ENCODE results near the gene PHLPP1.

PHLPP1 gene

DNA sequence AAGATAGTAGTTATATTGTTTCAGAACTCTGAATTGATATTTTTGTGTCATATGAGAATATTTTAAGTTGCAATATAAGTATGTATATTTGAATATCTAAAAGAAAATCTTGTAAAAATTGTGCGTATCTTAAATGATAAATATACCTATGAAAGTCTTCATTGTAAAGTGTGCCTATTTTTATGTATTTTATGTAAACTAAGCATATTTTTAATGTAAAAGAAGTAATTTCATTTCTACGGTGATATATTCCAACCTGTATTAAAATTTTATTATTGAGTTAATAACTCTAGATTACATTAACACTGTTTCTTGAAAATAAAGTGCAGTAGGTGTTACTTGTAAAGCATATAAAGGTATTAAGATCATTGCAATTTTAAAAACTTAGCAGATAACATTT, 233.4 kb downstream of the PHLPP1 start:
- DNase-seq (ENCODE audit: low read depth, low spot score): no peak
- Histone ChIP-seq H3K9ac (ENCODE audit: insufficient read length) (no peak overlapping the region), H3K27ac (no peak overlapping the region), H3K9me3 (ENCODE audit: low read depth, low read length) (no peaks in the 10 kb centered on the region), H3K36me3 (ENCODE audit: insufficient read depth, low read length) (peaks cover 9% of the 10 kb centered on the region; the same call in 1 of the 2 replicates), H3K4me3 (no peak overlapping the region)
- no peak for TF ChIP-seq EZH2 (IDR thresholded peaks at IDR 0.05)
- TF ChIP-seq FOXP2 (optimal IDR thresholded peaks at IDR 0.05; ENCODE audit: control extremely low read depth, extremely low read length, insufficient read depth): no peak
- TF ChIP-seq POLR2AphosphoS5 (IDR thresholded peaks at IDR 0.05; ENCODE audit: borderline replicate concordance, low read depth, low read length): no peak

DNA sequence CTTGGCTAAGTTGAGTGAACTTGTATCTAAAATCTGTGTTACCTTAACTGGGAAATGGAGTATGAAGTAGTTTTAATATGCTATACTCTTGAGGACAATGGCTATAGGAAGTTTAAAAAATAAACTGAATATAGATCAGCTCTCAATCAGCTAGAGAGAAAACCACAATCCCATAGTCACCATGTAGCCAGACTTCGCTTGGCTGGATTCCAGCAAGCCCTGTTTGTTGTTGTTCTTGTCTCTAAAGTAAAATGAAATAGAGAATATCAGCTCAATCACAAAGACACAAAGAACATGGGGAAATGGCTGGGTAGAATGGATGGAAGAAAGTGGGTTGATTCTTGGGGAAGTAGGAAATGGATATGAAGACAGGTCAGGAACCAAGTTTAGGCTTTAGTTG, 234.9 kb downstream of the PHLPP1 start:
- Histone ChIP-seq H3K4me3 (no peak overlapping the region), H3K9ac (ENCODE audit: insufficient read length) (no peak overlapping the region), H3K36me3 (ENCODE audit: insufficient read depth, low read length) (peaks cover 6% of the 10 kb centered on the region; the same call in 1 of the 2 replicates), H3K27ac (no peak overlapping the region), H3K9me3 (ENCODE audit: low read depth, low read length) (no peaks in the 10 kb centered on the region)
- DNase-seq (ENCODE audit: low read depth, low spot score): no peak
- TF ChIP-seq EZH2 (IDR thresholded peaks at IDR 0.05) (no peak), POLR2AphosphoS5 (IDR thresholded peaks at IDR 0.05; ENCODE audit: borderline replicate concordance, low read depth, low read length) (no peak), FOXP2 (optimal IDR thresholded peaks at IDR 0.05; ENCODE audit: control extremely low read depth, extremely low read length, insufficient read depth) (no peak)

DNA sequence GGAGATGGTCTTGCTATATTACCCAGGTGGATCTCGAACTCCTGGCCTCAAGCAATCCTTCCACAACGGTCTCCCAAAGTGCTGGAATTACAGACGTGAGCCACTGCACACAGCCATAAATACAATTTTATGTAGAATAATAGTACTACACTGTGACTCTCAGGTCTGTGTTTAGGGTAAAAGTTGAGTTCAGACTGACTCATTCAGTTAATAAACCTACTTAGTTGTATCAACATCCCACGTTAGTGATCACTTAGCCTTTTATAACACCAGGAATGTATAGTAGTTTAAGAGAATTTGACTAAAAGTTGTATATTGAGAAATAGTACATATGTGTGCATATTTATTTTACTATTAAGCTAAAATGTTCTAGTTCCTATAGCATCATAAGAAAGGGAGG, 237.5 kb downstream of the PHLPP1 start:
- DNase-seq (ENCODE audit: low read depth, low spot score): no peak
- Histone ChIP-seq H3K36me3 (ENCODE audit: insufficient read depth, low read length) (no peaks in the 10 kb centered on the region), H3K4me3 (no peak overlapping the region), H3K9ac (ENCODE audit: insufficient read length) (no peak overlapping the region), H3K9me3 (ENCODE audit: low read depth, low read length) (no peaks in the 10 kb centered on the region), H3K27ac (no peak overlapping the region)
- TF ChIP-seq POLR2AphosphoS5 (IDR thresholded peaks at IDR 0.05; ENCODE audit: borderline replicate concordance, low read depth, low read length) (no peak), FOXP2 (optimal IDR thresholded peaks at IDR 0.05; ENCODE audit: control extremely low read depth, extremely low read length, insufficient read depth) (no peak), EZH2 (IDR thresholded peaks at IDR 0.05) (no peak)

DNA sequence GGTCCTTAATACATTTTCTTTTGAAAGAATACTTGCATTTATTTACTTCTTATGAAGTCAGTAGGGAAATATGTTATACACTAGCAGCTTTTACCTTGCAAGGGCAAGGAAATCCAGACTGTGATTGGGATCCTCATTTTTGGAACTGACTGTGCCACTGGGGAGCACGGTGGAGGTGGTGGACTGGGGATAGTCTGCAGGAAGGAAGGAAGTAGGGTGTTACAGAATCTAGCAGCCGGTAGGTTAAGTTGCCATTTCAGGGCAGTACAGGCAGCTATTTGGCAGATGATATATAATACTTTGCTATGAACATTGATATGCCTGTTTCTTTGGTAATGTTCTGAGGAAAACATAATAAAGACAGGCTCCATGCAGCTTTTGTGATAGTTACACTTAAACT, 238.3 kb downstream of the PHLPP1 start:
- no peaks in the 10 kb centered on the region for H3K9me3 ChIP-seq (ENCODE audit: low read depth, low read length)
- no peak overlapping the region for H3K27ac ChIP-seq
- no peak for DNase-seq (ENCODE audit: low read depth, low spot score)
- TF ChIP-seq FOXP2 (optimal IDR thresholded peaks at IDR 0.05; ENCODE audit: control extremely low read depth, extremely low read length, insufficient read depth) (no peak), POLR2AphosphoS5 (IDR thresholded peaks at IDR 0.05; ENCODE audit: borderline replicate concordance, low read depth, low read length) (no peak), EZH2 (IDR thresholded peaks at IDR 0.05) (no peak)
- no peak overlapping the region for H3K9ac ChIP-seq (ENCODE audit: insufficient read length)
- H3K36me3 ChIP-seq (ENCODE audit: insufficient read depth, low read length): no peaks in the 10 kb centered on the region
- H3K4me3 ChIP-seq: no peak overlapping the region

DNA sequence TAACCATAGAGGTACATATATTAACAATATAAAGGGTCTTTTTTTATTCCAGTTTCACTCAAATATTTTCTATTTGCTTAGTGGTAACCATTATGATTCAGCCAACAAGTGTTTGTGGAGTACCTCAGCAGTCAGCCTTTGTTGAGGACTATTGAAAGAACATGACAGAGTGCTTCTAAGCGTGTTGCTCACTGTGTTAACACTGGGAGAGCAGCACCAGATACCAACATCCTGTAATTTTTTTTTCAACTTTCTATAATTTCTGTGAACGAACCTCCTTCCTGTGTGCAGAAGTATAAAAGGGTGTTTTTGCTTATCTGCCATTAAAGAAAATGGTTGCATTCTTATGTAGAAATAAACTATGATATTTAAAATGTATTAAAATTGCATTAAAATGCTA, 239.0 kb downstream of the PHLPP1 start:
- H3K36me3 ChIP-seq (ENCODE audit: insufficient read depth, low read length): no peaks in the 10 kb centered on the region
- DNase-seq (ENCODE audit: low read depth, low spot score): no peak
- H3K9ac ChIP-seq (ENCODE audit: insufficient read length): no peak overlapping the region
- no peaks in the 10 kb centered on the region for H3K9me3 ChIP-seq (ENCODE audit: low read depth, low read length)
- H3K4me3 ChIP-seq: no peak overlapping the region
- no peak overlapping the region for H3K27ac ChIP-seq
- TF ChIP-seq FOXP2 (optimal IDR thresholded peaks at IDR 0.05; ENCODE audit: control extremely low read depth, extremely low read length, insufficient read depth) (no peak), POLR2AphosphoS5 (IDR thresholded peaks at IDR 0.05; ENCODE audit: borderline replicate concordance, low read depth, low read length) (no peak), EZH2 (IDR thresholded peaks at IDR 0.05) (no peak)

DNA sequence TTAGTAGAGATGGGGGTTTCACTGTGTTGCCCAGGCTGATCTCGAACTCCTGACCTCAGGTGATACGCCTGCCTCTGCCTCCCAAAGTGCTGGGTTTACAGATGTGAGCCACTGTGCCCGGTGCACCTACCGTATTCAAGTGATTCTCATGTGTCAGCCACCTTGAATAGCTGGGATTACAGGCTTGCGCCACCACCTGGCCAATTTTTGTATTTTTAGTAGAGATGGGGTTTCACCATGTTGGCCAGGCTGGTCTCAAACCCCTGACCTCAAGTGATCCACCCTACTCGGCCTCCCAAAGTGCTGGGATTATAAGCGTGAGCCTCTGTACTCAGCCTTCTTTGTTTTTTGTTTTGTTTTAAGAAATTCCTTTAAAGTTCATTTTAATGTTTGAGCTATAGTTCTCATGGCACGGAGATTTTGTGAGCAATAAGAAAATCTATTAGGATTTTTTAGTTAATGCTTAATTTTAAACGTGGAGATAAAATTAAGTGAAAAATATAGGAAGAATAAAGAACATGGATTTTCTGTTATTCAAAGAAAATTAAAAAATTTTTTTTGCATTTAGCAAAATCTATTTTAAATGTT, 242.6 kb downstream of the PHLPP1 start:
- DNase-seq (ENCODE audit: low read depth, low spot score): no peak
- H3K9ac ChIP-seq (ENCODE audit: insufficient read length): no peak overlapping the region
- H3K27ac ChIP-seq: no peak overlapping the region
- no peaks in the 10 kb centered on the region for H3K36me3 ChIP-seq (ENCODE audit: insufficient read depth, low read length)
- no peak overlapping the region for H3K4me3 ChIP-seq
- TF ChIP-seq EZH2 (IDR thresholded peaks at IDR 0.05) (no peak), FOXP2 (optimal IDR thresholded peaks at IDR 0.05; ENCODE audit: control extremely low read depth, extremely low read length, insufficient read depth) (no peak), POLR2AphosphoS5 (IDR thresholded peaks at IDR 0.05; ENCODE audit: borderline replicate concordance, low read depth, low read length) (no peak)
- H3K9me3 ChIP-seq (ENCODE audit: low read depth, low read length): no peaks in the 10 kb centered on the region

DNA sequence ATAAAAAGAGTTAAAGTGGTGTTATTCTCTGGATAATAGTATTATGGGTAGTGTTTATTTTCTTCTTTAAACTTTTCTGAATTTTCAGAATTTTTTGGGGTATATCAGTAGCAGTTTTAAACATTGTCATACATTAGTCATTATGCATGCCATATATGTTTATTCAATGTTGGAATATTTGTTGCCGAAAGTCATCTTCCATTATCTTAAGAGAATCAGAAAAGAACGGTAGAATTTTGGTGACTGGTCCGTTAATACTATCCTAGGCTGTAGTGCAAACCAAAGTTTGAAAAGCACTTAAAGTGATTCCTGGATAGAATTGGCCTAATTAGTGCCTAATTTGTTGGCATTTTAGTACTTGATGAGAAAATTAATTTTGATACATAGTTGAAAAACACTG, 244.1 kb downstream of the PHLPP1 start:
- TF ChIP-seq POLR2AphosphoS5 (IDR thresholded peaks at IDR 0.05; ENCODE audit: borderline replicate concordance, low read depth, low read length): no peak
- TF ChIP-seq EZH2 (IDR thresholded peaks at IDR 0.05): no peak
- no peak for TF ChIP-seq FOXP2 (optimal IDR thresholded peaks at IDR 0.05; ENCODE audit: control extremely low read depth, extremely low read length, insufficient read depth)
- Histone ChIP-seq H3K4me3 (no peak overlapping the region), H3K36me3 (ENCODE audit: insufficient read depth, low read length) (no peaks in the 10 kb centered on the region), H3K27ac (no peak overlapping the region), H3K9me3 (ENCODE audit: low read depth, low read length) (no peaks in the 10 kb centered on the region), H3K9ac (ENCODE audit: insufficient read length) (no peak overlapping the region)
- DNase-seq (ENCODE audit: low read depth, low spot score): no peak

DNA sequence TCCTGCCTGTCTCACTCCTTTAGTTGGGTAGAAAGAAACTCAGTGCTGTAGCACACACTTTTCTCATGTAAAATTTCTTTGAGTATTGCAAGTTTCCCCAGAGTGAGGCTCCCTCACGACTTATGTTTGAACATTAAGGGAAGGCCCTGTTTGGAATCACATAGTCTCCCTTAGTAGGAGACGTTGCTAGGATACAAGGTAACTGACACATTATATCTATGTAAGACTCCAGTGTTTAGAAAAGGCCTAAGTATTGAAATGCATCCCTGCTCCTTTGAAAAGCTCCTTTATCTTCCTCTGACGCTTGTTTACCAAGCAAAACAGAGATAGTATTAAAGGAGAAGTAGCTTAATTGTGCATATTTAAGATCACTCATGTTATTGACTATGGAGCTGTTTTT, 248.2 kb downstream of the PHLPP1 start:
- Histone ChIP-seq H3K9me3 (ENCODE audit: low read depth, low read length) (no peaks in the 10 kb centered on the region), H3K9ac (ENCODE audit: insufficient read length) (no peak overlapping the region), H3K27ac (no peak overlapping the region), H3K4me3 (no peak overlapping the region), H3K36me3 (ENCODE audit: insufficient read depth, low read length) (no peaks in the 10 kb centered on the region)
- DNase-seq (ENCODE audit: low read depth, low spot score): no peak
- TF ChIP-seq FOXP2 (optimal IDR thresholded peaks at IDR 0.05; ENCODE audit: control extremely low read depth, extremely low read length, insufficient read depth) (no peak), EZH2 (IDR thresholded peaks at IDR 0.05) (no peak), POLR2AphosphoS5 (IDR thresholded peaks at IDR 0.05; ENCODE audit: borderline replicate concordance, low read depth, low read length) (no peak)

DNA sequence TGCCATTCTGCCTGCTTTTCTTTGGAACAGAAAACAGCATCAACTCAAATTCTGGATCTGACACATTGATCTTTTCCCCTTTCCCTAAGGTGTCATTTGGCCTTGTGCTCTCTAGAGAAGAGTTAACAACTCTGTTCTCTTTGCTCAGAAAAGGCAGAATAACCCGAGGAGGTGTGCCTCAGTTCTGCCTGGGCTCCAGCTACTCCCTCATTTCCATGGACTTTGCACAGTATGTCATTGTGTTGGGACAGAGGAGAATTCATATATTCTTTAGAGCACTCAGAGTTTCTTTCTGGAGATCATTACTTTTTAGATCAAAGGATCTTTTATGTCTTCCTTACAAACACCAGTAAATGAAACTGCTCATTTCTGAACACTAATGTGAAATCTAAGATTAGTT, 249.1 kb downstream of the PHLPP1 start:
- Histone ChIP-seq H3K4me3 (no peak overlapping the region), H3K9ac (ENCODE audit: insufficient read length) (no peak overlapping the region), H3K9me3 (ENCODE audit: low read depth, low read length) (no peaks in the 10 kb centered on the region), H3K27ac (no peak overlapping the region), H3K36me3 (ENCODE audit: insufficient read depth, low read length) (no peaks in the 10 kb centered on the region)
- no peak for DNase-seq (ENCODE audit: low read depth, low spot score)
- no peak for TF ChIP-seq EZH2 (IDR thresholded peaks at IDR 0.05)
- no peak for TF ChIP-seq POLR2AphosphoS5 (IDR thresholded peaks at IDR 0.05; ENCODE audit: borderline replicate concordance, low read depth, low read length)
- no peak for TF ChIP-seq FOXP2 (optimal IDR thresholded peaks at IDR 0.05; ENCODE audit: control extremely low read depth, extremely low read length, insufficient read depth)
